GM12891 (cell line): ENCODE results near the gene ITSN1.
A peak's percentile ranks its signal among the peaks of the same experiment; 100 is the strongest.

Experiments used
- DNase-seq: peaks from one replicate; pipeline ENCODE4 v3.0.0; 2011; ENCODE audit warnings: low spot score; ENCODE audit not compliant: insufficient read length
- FAIRE-seq: peaks from 2 replicates; lab custom pipeline; 2011; peaks lifted over from hg19 to GRCh38; lab: Jason Lieb, UNC
- PAX5 ChIP-seq: IDR thresholded peaks from 2 replicates; pipeline ENCODE4 v1.6.1; 2011; ENCODE audit warnings: low read length, moderate library complexity, mild to moderate bottlenecking; ENCODE audit not compliant: insufficient read depth, severe bottlenecking
- POLR2A ChIP-seq: IDR thresholded peaks from 2 replicates; pipeline ENCODE4 v1.6.1; 2011; ENCODE audit warnings: low read depth, low read length, control low read depth
- POLR2AphosphoS5 ChIP-seq: IDR thresholded peaks from 2 replicates; pipeline ENCODE4 v1.6.1; 2011; ENCODE audit warnings: low read depth, low read length, control low read depth
- POU2F2 ChIP-seq: IDR thresholded peaks from 2 replicates; pipeline ENCODE4 v1.6.1; 2011; ENCODE audit warnings: low read depth, mild to moderate bottlenecking, control low read depth, low read length, moderate library complexity
- SPI1 ChIP-seq: IDR thresholded peaks from 2 replicates; pipeline ENCODE4 v1.6.1; 2011; ENCODE audit warnings: low read depth, low read length, control low read depth
- TAF1 ChIP-seq: IDR thresholded peaks from 2 replicates; pipeline ENCODE4 v1.6.1; 2011; ENCODE audit warnings: low read depth, low read length, control low read depth

ITSN1 gene

DNA sequence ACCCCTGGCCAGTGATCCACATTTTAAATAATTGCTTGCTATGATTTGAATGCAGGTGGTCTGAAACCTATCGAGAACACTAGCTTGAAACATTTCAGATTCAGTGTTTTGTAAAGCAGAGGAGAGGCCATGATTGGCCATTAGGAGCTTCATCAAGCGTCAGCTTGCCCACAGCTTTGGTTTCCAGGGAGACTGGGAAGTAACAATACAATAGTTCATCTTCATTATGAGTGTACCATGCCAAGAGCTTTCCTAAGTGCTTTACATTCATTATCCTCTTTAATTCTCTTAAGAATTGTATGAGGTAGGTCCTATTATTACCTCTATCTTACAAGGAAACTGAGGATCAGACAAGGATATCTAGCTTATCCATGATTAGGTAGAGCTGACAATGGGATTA, 301.0 kb downstream of the ITSN1 start:
- FAIRE-seq (no peak), DNase-seq (no peak)
- no peak for TF ChIP-seq PAX5

- DNase-seq (no peak), FAIRE-seq (no peak)
- TF ChIP-seq POLR2A: no peak
- no peak for TF ChIP-seq POU2F2
- no peak for TF ChIP-seq TAF1
Observed at GRCh38 chr21:33944185-33944763, 302.0 kb downstream of the ITSN1 start.

- FAIRE-seq (no peak), DNase-seq (no peak)
- TF ChIP-seq SPI1 (no peak), POLR2AphosphoS5 (no peak), POLR2A (no peak), POU2F2 (no peak), TAF1 (no peak), PAX5 (no peak)
Observed at GRCh38 chr21:33945652-33946270, 303.5 kb downstream of the ITSN1 start.

DNA sequence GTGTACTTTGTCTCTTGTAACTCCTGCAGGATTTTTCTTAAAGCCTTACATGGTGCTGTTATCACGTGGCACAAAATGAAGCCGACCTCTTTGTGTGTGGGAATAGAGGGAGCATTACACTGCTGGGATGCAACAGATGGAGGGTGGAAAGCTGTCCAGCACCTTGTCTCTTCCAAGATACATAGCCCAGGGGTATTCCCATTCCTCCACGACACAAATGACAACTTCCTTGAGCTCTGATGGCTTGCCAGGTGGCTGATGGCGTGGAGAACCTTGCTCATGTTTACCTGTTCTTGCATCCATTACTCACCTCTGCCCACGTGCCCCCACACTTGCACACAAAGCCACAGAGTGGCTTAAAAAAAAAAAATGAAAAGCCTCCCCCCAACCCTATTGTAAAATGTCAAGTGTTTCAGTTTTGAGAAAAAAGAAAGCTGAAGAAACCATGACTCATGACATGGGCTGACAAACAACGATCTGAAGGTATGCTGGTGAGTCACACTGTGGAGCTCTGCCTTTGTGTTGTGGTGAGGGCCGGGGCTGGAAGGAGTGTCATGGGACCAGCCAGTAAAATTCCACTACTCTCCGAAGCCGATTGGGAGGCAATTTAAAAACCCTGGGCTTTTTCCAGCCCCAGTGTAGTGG, 305.3 kb downstream of the ITSN1 start:
- peak; percentile 88 for FAIRE-seq
- TF ChIP-seq PAX5 (no peak), POLR2AphosphoS5 (0 out of 2 replicates have a peak, but pooled peaks have one; percentile 27), POU2F2 (peak; percentile 30; the same call in 1 of the 2 replicates), SPI1 (no peak), POLR2A (peak; percentile 11; the same call in 1 of the 2 replicates), TAF1 (peak; percentile 48; the same call in 1 of the 2 replicates)
- DNase-seq: no peak

DNA sequence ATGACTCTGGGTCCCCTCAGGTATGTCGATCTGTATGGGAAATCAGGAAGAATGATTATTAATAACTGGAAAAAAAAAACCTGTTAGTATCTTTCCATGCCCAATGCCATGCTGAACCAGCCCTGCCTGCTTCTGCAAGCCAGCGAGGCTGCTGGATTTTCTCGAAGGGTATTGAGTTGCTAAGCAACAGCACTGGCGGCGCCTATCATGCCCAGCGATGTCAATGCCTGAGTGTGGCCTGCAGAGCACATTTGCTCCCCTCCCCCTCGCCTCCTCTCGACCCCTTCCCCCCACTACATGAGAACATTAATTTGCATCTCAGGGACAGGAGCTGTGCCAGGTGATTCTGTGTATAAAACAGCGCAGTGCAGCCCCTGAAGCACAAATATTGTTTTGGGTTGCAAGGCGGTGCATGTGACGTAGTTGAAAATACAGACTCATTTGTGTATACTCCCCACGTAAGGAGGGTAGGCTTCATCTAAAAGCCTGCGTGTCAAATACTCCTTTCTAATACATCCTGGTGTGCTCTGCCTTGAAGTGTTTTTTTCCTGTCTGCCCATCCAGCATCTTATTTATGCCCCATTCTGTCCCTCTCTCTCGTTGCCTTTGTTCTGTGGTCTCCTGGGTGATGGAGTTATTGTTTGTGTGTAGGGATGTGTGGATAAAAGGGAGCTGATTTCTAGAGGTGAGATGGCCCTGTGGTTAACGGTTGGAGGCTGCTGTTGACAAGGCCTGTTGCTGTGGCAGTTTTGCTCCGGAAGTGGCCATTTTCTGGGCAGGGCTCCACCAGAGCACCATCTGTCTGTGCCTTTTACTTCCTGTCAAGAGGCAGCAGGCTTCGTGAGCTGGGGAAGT, 306.0 kb downstream of the ITSN1 start:
- peak; percentile 71 for TF ChIP-seq SPI1
- TF ChIP-seq POLR2AphosphoS5: peak; percentile 69
- TF ChIP-seq TAF1: peak; percentile 68; the same call in 1 of the 2 replicates
- peak; percentile 85; the same call in 1 of the 2 replicates for TF ChIP-seq POU2F2
- TF ChIP-seq PAX5: no peak
- peak; percentile 31; the same call in 1 of the 2 replicates for TF ChIP-seq POLR2A
- peak; percentile 96 for FAIRE-seq
- DNase-seq: no peak

DNA sequence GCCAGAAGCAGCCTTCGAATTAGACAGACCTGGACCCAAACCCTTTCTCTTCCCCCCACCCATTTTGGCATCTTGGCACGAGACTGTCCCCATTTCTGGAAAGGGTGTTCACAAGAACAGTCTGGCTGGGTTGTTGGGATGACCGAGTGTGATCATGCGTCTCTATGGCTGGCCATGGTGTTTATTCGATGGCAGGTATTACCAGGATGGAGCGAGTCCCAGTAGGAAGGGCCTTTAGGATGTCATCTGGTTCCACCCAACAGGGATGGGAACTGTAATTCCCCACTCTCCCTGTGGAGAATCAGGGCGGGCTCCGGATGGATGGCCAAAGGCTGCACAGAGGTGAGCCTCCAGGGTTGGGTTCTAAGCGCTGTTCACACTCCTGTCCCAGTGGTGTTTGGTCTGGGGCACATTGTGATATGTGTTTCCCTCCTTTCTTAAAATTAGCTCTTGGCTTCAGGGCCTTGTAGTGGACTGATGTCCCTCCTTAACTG, 306.7 kb downstream of the ITSN1 start:
- DNase-seq (no peak), FAIRE-seq (peak; percentile 26)
- TF ChIP-seq POLR2AphosphoS5 (peak; percentile 1; the same call in 1 of the 2 replicates), POLR2A (no peak; the same call in 1 of the 2 replicates)
